PC-9 (cell line): ENCODE data around the gene CPNE4. TPM values are rescaled to one million over a fixed set of nuclear protein-coding genes. Genes with fewer than 3 reads are reported as not detected.

Source experiments
- BruUV-seq: library from RNA; stranded (reverse); fragments of 400-500 nt; replicated peaks from 2 replicates; lab custom pipeline; 2021; lab: Mats Ljungman, UMichigan
- CTCF ChIA-PET: fragments of 300-600 bp; sonication (Branson Sonifier 250); formaldehyde crosslinking; loops from one replicate; lab custom pipeline; 2022; ENCODE audit warnings: antibody characterized with exemption; lab: Charles Lee
- POLR2A ChIA-PET: fragments of 300-600 bp; sonication (Branson Sonifier 250); formaldehyde crosslinking; loops from one replicate; lab custom pipeline; 2022; ENCODE audit warnings: antibody characterized with exemption; ENCODE audit not compliant: unreplicated experiment; lab: Charles Lee
- DNase-seq, 2 experiments: peaks; one replicate each; pipeline versions ENCODE4 v3.0.0 to v3.0.0-alpha.2; 2015 to 2022; ENCODE audit warnings: mixed read lengths in 1 of 2
- H2AFZ ChIP-seq: fragments of 200-600 bp; sonication (generic); 2 replicates; pipeline ENCODE4 v1.8.1; 2017; ENCODE audit warnings: antibody characterized with exemption
- H3F3A ChIP-seq: fragments of 200-600 bp; sonication (generic); 2 replicates; pipeline ENCODE4 v1.8.1; 2017; ENCODE audit warnings: antibody characterized with exemption, mild to moderate bottlenecking, low read depth; ENCODE audit not compliant: insufficient read depth
- H3K27ac ChIP-seq: fragments of 200-600 bp; sonication (generic); 2 replicates; pipeline ENCODE4 v1.6.1; 2016; ENCODE audit warnings: mixed run types
- H3K27me3 ChIP-seq: fragments of 200-600 bp; sonication (generic); 2 replicates; pipeline ENCODE4 v1.6.1; 2016; ENCODE audit warnings: low read depth, mixed run types; ENCODE audit not compliant: insufficient read depth
- H3K36me3 ChIP-seq: fragments of 200-600 bp; sonication (generic); 2 replicates; pipeline ENCODE4 v1.6.1; 2016; ENCODE audit warnings: low read depth, mixed run types
- H3K4me1 ChIP-seq: fragments of 200-600 bp; sonication (generic); replicated peaks from 2 replicates; pipeline ENCODE4 v1.6.1; 2016; ENCODE audit warnings: mixed run types; ENCODE audit not compliant: insufficient read depth
- H3K4me2 ChIP-seq: fragments of 200-600 bp; sonication (generic); 2 replicates; pipeline ENCODE4 v1.6.1; 2017; ENCODE audit warnings: mixed run types
- H3K4me3 ChIP-seq: fragments of 200-600 bp; sonication (generic); 2 replicates; pipeline ENCODE4 v1.6.1; 2016; ENCODE audit warnings: mixed run types
- H3K79me2 ChIP-seq: fragments of 200-600 bp; sonication (generic); 2 replicates; pipeline ENCODE4 v1.6.1; 2017; ENCODE audit warnings: low read depth, mixed run types
- H3K9me2 ChIP-seq: fragments of 200-600 bp; sonication (generic); 2 replicates; pipeline ENCODE4 v1.8.1; 2017; ENCODE audit warnings: mild to moderate bottlenecking; ENCODE audit not compliant: insufficient read depth
- H3K9me3 ChIP-seq: fragments of 200-600 bp; sonication (generic); 2 replicates; pipeline ENCODE4 v1.8.1; 2016; ENCODE audit warnings: low read depth; ENCODE audit not compliant: insufficient read depth
- H4K20me1 ChIP-seq: fragments of 200-600 bp; sonication (generic); 2 replicates; pipeline ENCODE4 v1.8.1; 2017; ENCODE audit not compliant: insufficient read depth
- EZH2 ChIP-seq: fragments of 200-600 bp; sonication (generic); IDR thresholded peaks from 2 replicates; pipeline ENCODE4 v1.8.0; 2017; ENCODE audit warnings: antibody characterized with exemption, low read depth
- intact Hi-C: fragments of 100-400 bp; cut with micrococcal nuclease; formaldehyde crosslinking; loops from one replicate; pipeline ENCODE4 v1.10.0; 2022; ENCODE audit not compliant: unreplicated experiment
- total RNA-seq: library from RNA; stranded (reverse); gene quantifications from 2 replicates; pipeline ENCODE4 v1.2.3, GENCODE V29; 2021
- TF ChIP-seq, protein P1 (sequence below): fragments of 200-600 bp; sonication (generic); conservative IDR thresholded peaks from 2 replicates; pipeline ENCODE4 v1.6.1; 2017; ENCODE audit warnings: mixed run types, antibody characterized with exemption, mild to moderate bottlenecking, moderate library complexity

Gene CPNE4
- total RNA-seq, 1 experiment from 2014 or later, result 0.22 TPM

- BruUV-seq, result no TSS peak
- Histone ChIP-seq H3K27me3 (no peaks in the 10 kb centered on the region), H3K36me3 (no peaks in the 10 kb centered on the region), H2AFZ (no peak overlapping the region), H3K79me2 (no peaks in the 10 kb centered on the region), H3F3A (peaks cover 7% of the 10 kb centered on the region; the same call in 1 of the 2 replicates), H3K4me1 (peaks cover 16% of the 10 kb centered on the region), H3K9me2 (no peaks in the 10 kb centered on the region), H3K9me3 (no peaks in the 10 kb centered on the region), H4K20me1 (no peaks in the 10 kb centered on the region), H3K4me3 (no peak overlapping the region), H3K4me2 (no peak overlapping the region), H3K27ac (no peak overlapping the region)
- ChIA-PET POLR2A (no interaction called here), CTCF (no interaction called here)
- DNase-seq, result no peak
- no peak for TF ChIP-seq EZH2
- TF ChIP-seq, protein P1, sequence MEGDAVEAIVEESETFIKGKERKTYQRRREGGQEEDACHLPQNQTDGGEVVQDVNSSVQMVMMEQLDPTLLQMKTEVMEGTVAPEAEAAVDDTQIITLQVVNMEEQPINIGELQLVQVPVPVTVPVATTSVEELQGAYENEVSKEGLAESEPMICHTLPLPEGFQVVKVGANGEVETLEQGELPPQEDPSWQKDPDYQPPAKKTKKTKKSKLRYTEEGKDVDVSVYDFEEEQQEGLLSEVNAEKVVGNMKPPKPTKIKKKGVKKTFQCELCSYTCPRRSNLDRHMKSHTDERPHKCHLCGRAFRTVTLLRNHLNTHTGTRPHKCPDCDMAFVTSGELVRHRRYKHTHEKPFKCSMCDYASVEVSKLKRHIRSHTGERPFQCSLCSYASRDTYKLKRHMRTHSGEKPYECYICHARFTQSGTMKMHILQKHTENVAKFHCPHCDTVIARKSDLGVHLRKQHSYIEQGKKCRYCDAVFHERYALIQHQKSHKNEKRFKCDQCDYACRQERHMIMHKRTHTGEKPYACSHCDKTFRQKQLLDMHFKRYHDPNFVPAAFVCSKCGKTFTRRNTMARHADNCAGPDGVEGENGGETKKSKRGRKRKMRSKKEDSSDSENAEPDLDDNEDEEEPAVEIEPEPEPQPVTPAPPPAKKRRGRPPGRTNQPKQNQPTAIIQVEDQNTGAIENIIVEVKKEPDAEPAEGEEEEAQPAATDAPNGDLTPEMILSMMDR, result no peak
- intact Hi-C loops, result no loop called here
These were observed 303.1 kb downstream of the CPNE4 start for GRCh38 chr3:131731709-131732108.

GRCh38 chr3:131730581-131730980 lies 304.2 kb downstream of the CPNE4 start:
- H3F3A ChIP-seq, result peaks cover 7% of the 10 kb centered on the region; the same call in 1 of the 2 replicates
- no peaks in the 10 kb centered on the region for H3K27me3 ChIP-seq
- H3K36me3 ChIP-seq, result no peaks in the 10 kb centered on the region
- no peaks in the 10 kb centered on the region for H3K9me2 ChIP-seq
- H3K4me2 ChIP-seq, result no peak overlapping the region
- intact Hi-C loops, result no loop called here
- no peak overlapping the region for H3K4me3 ChIP-seq
- H3K79me2 ChIP-seq, result no peaks in the 10 kb centered on the region
- ChIA-PET POLR2A (no interaction called here), CTCF (no interaction called here)
- H2AFZ ChIP-seq, result no peak overlapping the region
- BruUV-seq, result no TSS peak
- H3K9me3 ChIP-seq, result no peaks in the 10 kb centered on the region
- TF ChIP-seq, protein P1, result no peak
- TF ChIP-seq EZH2, result no peak
- H4K20me1 ChIP-seq, result no peaks in the 10 kb centered on the region
- peak in 1 of 2 experiments; percentile 41 for DNase-seq
- H3K4me1 ChIP-seq, result peaks cover 16% of the 10 kb centered on the region
- H3K27ac ChIP-seq, result no peak overlapping the region

- Histone ChIP-seq H3F3A (peaks cover 7% of the 10 kb centered on the region; the same call in 1 of the 2 replicates), H3K27me3 (no peaks in the 10 kb centered on the region), H3K36me3 (no peaks in the 10 kb centered on the region), H2AFZ (0 out of 2 replicates have a peak overlapping the region, but pooled peaks have one; percentile 9), H3K9me2 (no peaks in the 10 kb centered on the region), H3K4me3 (no peak overlapping the region), H3K4me1 (peaks cover 16% of the 10 kb centered on the region), H3K9me3 (no peaks in the 10 kb centered on the region), H4K20me1 (no peaks in the 10 kb centered on the region), H3K4me2 (no peak overlapping the region), H3K79me2 (no peaks in the 10 kb centered on the region), H3K27ac (peak overlapping the region; percentile 38; the same call in 1 of the 2 replicates)
- no peak for DNase-seq
- no TSS peak for BruUV-seq
- POLR2A ChIA-PET, result no interaction called here
- CTCF ChIA-PET, result no interaction called here
- intact Hi-C loops, result no loop called here
- TF ChIP-seq, protein P1, result no peak
- TF ChIP-seq EZH2, result no peak
These were observed 305.2 kb downstream of the CPNE4 start for GRCh38 chr3:131729643-131730017.
